ENCODE data around the gene PMFBP1.

- TF ChIP-seq POLR2A (IDR thresholded peaks at IDR 0.05) = no peak
- TF ChIP-seq, protein P1, sequence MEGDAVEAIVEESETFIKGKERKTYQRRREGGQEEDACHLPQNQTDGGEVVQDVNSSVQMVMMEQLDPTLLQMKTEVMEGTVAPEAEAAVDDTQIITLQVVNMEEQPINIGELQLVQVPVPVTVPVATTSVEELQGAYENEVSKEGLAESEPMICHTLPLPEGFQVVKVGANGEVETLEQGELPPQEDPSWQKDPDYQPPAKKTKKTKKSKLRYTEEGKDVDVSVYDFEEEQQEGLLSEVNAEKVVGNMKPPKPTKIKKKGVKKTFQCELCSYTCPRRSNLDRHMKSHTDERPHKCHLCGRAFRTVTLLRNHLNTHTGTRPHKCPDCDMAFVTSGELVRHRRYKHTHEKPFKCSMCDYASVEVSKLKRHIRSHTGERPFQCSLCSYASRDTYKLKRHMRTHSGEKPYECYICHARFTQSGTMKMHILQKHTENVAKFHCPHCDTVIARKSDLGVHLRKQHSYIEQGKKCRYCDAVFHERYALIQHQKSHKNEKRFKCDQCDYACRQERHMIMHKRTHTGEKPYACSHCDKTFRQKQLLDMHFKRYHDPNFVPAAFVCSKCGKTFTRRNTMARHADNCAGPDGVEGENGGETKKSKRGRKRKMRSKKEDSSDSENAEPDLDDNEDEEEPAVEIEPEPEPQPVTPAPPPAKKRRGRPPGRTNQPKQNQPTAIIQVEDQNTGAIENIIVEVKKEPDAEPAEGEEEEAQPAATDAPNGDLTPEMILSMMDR (IDR thresholded peaks at IDR 0.05 in 8 of 11, conservative IDR thresholded peaks at IDR 0.05 in 3 of 11) = no peak
These were observed 11.0 kb upstream of the PMFBP1 start for GRCh38 chr16:72182976-72183375.

Data from spleen (tissue), 7 donors.